Measurements from ENCODE around the gene MORC1.
"Not testable (repeated sequence)": the region's sequence is repeated elsewhere in the genome, so short reads cannot be mapped to it uniquely, and the experiment has no call there.

MORC1 gene

GRCh38 chr3:109117939-109118338 lies at the start of gene MORC1:
TSS of gene MORC1 (minus strand) at chr3:109118134. CDS start at chr3:109118059, 75 bp downstream.
- DNase-seq = no peak

- DNase-seq = no peak
These were observed 48.0 kb upstream of the MORC1 start for GRCh38 chr3:109165905-109166304.

GRCh38 chr3:109161487-109162123 lies 43.7 kb upstream of the MORC1 start:
- no peak for DNase-seq

GRCh38 chr3:109155828-109156227 lies 37.9 kb upstream of the MORC1 start:
- no peak for DNase-seq

- DNase-seq = no peak
These were observed 37.0 kb upstream of the MORC1 start for GRCh38 chr3:109154979-109155378.

GRCh38 chr3:109152320-109152719 lies 34.4 kb upstream of the MORC1 start:
- DNase-seq = no peak

GRCh38 chr3:109149078-109149477 lies 31.1 kb upstream of the MORC1 start:
- no peak for DNase-seq

GRCh38 chr3:109143646-109144045 lies 25.7 kb upstream of the MORC1 start:
- DNase-seq = no peak

GRCh38 chr3:109140318-109140717 lies 22.4 kb upstream of the MORC1 start:
- no peak for DNase-seq

GRCh38 chr3:109137761-109138160 lies 19.8 kb upstream of the MORC1 start:
- no peak for DNase-seq

GRCh38 chr3:109136523-109136922 lies 18.6 kb upstream of the MORC1 start, which contains the start of gene C3orf85:
TSS of gene C3orf85 (plus strand) at chr3:109136719. CDS start at chr3:109136848, 129 bp downstream.
- no peak for DNase-seq

- not testable (repeated sequence) for DNase-seq
These were observed 15.5 kb upstream of the MORC1 start for GRCh38 chr3:109133474-109133816.

- no peak for DNase-seq
These were observed 15.0 kb upstream of the MORC1 start for GRCh38 chr3:109132801-109133473.

- DNase-seq = no peak
These were observed 13.3 kb upstream of the MORC1 start for GRCh38 chr3:109131276-109131675.

- no peak for DNase-seq
These were observed 9.6 kb upstream of the MORC1 start for GRCh38 chr3:109127553-109127952.

GRCh38 chr3:109125902-109126301 lies 8.0 kb upstream of the MORC1 start:
- DNase-seq = no peak

- no peak for DNase-seq
These were observed 4.8 kb upstream of the MORC1 start for GRCh38 chr3:109122690-109123089.

GRCh38 chr3:109118584-109118983 lies 650 bp upstream of the MORC1 start:
- no peak for DNase-seq

- no peak for DNase-seq
These were observed 1.9 kb downstream of the MORC1 start for GRCh38 chr3:109116031-109116430.

- DNase-seq = no peak
These were observed 2.5 kb downstream of the MORC1 start for GRCh38 chr3:109115451-109115850.

- no peak for DNase-seq
These were observed 3.2 kb downstream of the MORC1 start for GRCh38 chr3:109114746-109115145.

- DNase-seq = no peak
These were observed 4.8 kb downstream of the MORC1 start for GRCh38 chr3:109112946-109113760.

- DNase-seq = no peak
These were observed 8.4 kb downstream of the MORC1 start for GRCh38 chr3:109109574-109109973.

GRCh38 chr3:109098079-109098644 lies 19.8 kb downstream of the MORC1 start:
- no peak for DNase-seq

All from SIG-M5 (cell line).